GM15510 (cell line): ENCODE measurements around the gene SLC25A33.

Source experiments
- POLR2A ChIP-seq: IDR thresholded peaks from 3 replicates; pipeline ENCODE4 v1.6.1; 2011; ENCODE audit warnings: borderline replicate concordance; ENCODE audit not compliant: insufficient read length; ENCODE audit errors: extremely low read depth

SLC25A33 gene

GRCh38 chr1:9591669-9592509, 52.6 kb downstream of the SLC25A33 start:
- no peak for TF ChIP-seq POLR2A

- TF ChIP-seq POLR2A, result no peak
Measured at GRCh38 chr1:9592510-9593075, 53.3 kb downstream of the SLC25A33 start.

- TF ChIP-seq POLR2A, result no peak
Measured at GRCh38 chr1:9593147-9593491, 53.9 kb downstream of the SLC25A33 start.

- no peak for TF ChIP-seq POLR2A
Measured at GRCh38 chr1:9593492-9594465, 54.5 kb downstream of the SLC25A33 start.

- TF ChIP-seq POLR2A, result no peak
Measured at GRCh38 chr1:9594471-9595155, 55.3 kb downstream of the SLC25A33 start.

GRCh38 chr1:9595156-9595967, 56.1 kb downstream of the SLC25A33 start:
- TF ChIP-seq POLR2A, result no peak

- TF ChIP-seq POLR2A, result no peak
Measured at GRCh38 chr1:9595968-9596340, 56.7 kb downstream of the SLC25A33 start.

GRCh38 chr1:9596415-9597123, 57.3 kb downstream of the SLC25A33 start:
- TF ChIP-seq POLR2A, result no peak

- no peak for TF ChIP-seq POLR2A
Measured at GRCh38 chr1:9597361-9598315, 58.4 kb downstream of the SLC25A33 start.

GRCh38 chr1:9598316-9598700, 59.0 kb downstream of the SLC25A33 start:
- TF ChIP-seq POLR2A, result no peak

- TF ChIP-seq POLR2A, result no peak
Measured at GRCh38 chr1:9599741-9600140, 60.5 kb downstream of the SLC25A33 start.
